ENCODE measurements around the gene KRT12.

GRCh38 chr17:40816569-40816968 is 50.5 kb downstream of the KRT12 start:
- TF ChIP-seq CTCF (IDR thresholded peaks at IDR 0.05) = no peak
- no peak for TF ChIP-seq POLR2A (IDR thresholded peaks at IDR 0.05)

All from lower leg skin (tissue), 3 donors.